Progenitor cell of endocrine pancreas (in vitro differentiated cells): ENCODE measurements around the gene ZNF138. TPM values are rescaled to one million over a fixed set of nuclear protein-coding genes. Genes with fewer than 3 reads are reported as not detected.
"Not testable (repeated sequence)": the region's sequence is repeated elsewhere in the genome, so short reads cannot be mapped to it uniquely, and the experiment has no call there.

Experiments
- DNase-seq: peaks from one replicate; pipeline ENCODE4 v3.0.0; 2021; ENCODE audit warnings: low spot score; ENCODE audit not compliant: unreplicated experiment
- H3K27ac Mint-ChIP-seq: 2 replicates; pipeline ENCODE4 v1.8.0; 2021; ENCODE audit warnings: mild to moderate bottlenecking, moderate library complexity, mixed read lengths
- H3K27me3 Mint-ChIP-seq: 2 replicates; pipeline ENCODE4 v1.8.0; 2021; ENCODE audit warnings: mixed read lengths
- H3K36me3 Mint-ChIP-seq: 2 replicates; pipeline ENCODE4 v1.8.0; 2022; ENCODE audit warnings: mixed read lengths; ENCODE audit not compliant: insufficient read depth
- H3K4me1 Mint-ChIP-seq: 2 replicates; pipeline ENCODE4 v1.8.0; 2021; ENCODE audit warnings: low read depth, mixed read lengths
- H3K4me3 Mint-ChIP-seq: 2 replicates; pipeline ENCODE4 v1.8.0; 2021; ENCODE audit warnings: low read depth, mild to moderate bottlenecking, moderate library complexity, mixed read lengths
- H3K9me3 Mint-ChIP-seq: 2 replicates; pipeline ENCODE4 v1.8.0; 2021; ENCODE audit warnings: low read depth, mixed read lengths
- CTCF ChIP-seq: fragments of 200-600 bp; sonication (generic); IDR thresholded peaks from one replicate; pipeline ENCODE4 v1.5.0; 2021; ENCODE audit warnings: antibody characterized with exemption, mild to moderate bottlenecking; ENCODE audit not compliant: unreplicated experiment
- total RNA-seq: library from RNA; stranded (reverse); gene quantifications from 2 replicates; pipeline ENCODE4 v1.2.1, GENCODE V29; 2021

ZNF138 gene
- total RNA-seq, 1 donor from 2014 or later, result 21.3 TPM

GRCh38 chr7:64758151-64758550 is 36.1 kb upstream of the ZNF138 start:
- H3K27ac Mint-ChIP-seq, result no peak overlapping the region
- DNase-seq, result no peak
- peaks cover 3% of the 10 kb centered on the region for H3K36me3 Mint-ChIP-seq
- H3K27me3 Mint-ChIP-seq, result no peaks in the 10 kb centered on the region
- peaks cover 27% of the 10 kb centered on the region for H3K9me3 Mint-ChIP-seq
- no peak overlapping the region for H3K4me3 Mint-ChIP-seq
- no peak for TF ChIP-seq CTCF
- no peaks in the 10 kb centered on the region for H3K4me1 Mint-ChIP-seq

GRCh38 chr7:64768824-64769223 is 25.4 kb upstream of the ZNF138 start:
- Mint-ChIP-seq H3K9me3 (peaks cover 31% of the 10 kb centered on the region), H3K27me3 (no peaks in the 10 kb centered on the region), H3K4me3 (no peak overlapping the region), H3K36me3 (no peaks in the 10 kb centered on the region), H3K27ac (no peak overlapping the region), H3K4me1 (no peaks in the 10 kb centered on the region)
- TF ChIP-seq CTCF, result no peak
- DNase-seq, result no peak

- no peak overlapping the region for H3K4me3 Mint-ChIP-seq
- peaks cover 44% of the 10 kb centered on the region for H3K9me3 Mint-ChIP-seq
- no peak overlapping the region for H3K27ac Mint-ChIP-seq
- DNase-seq, result no peak
- H3K36me3 Mint-ChIP-seq, result no peaks in the 10 kb centered on the region
- TF ChIP-seq CTCF, result no peak
- H3K4me1 Mint-ChIP-seq, result no peaks in the 10 kb centered on the region
- H3K27me3 Mint-ChIP-seq, result no peaks in the 10 kb centered on the region
Observed at GRCh38 chr7:64774204-64774842, 19.9 kb upstream of the ZNF138 start.

GRCh38 chr7:64775289-64775688 is 18.9 kb upstream of the ZNF138 start:
- TF ChIP-seq CTCF, result no peak
- Mint-ChIP-seq H3K27ac (no peak overlapping the region), H3K4me1 (no peaks in the 10 kb centered on the region), H3K4me3 (no peak overlapping the region), H3K27me3 (no peaks in the 10 kb centered on the region), H3K36me3 (no peaks in the 10 kb centered on the region), H3K9me3 (peaks cover 45% of the 10 kb centered on the region)
- DNase-seq, result no peak

GRCh38 chr7:64784842-64785241 is 9.4 kb upstream of the ZNF138 start:
- H3K4me3 Mint-ChIP-seq, H3K36me3 Mint-ChIP-seq, DNase-seq, H3K27me3 Mint-ChIP-seq, H3K4me1 Mint-ChIP-seq, H3K27ac Mint-ChIP-seq: not testable (repeated sequence)
- H3K9me3 Mint-ChIP-seq, result peaks cover 27% of the 10 kb centered on the region

GRCh38 chr7:64787295-64787694 is 6.9 kb upstream of the ZNF138 start:
- Mint-ChIP-seq H3K9me3 (peaks cover 19% of the 10 kb centered on the region), H3K36me3 (no peaks in the 10 kb centered on the region), H3K4me1 (no peaks in the 10 kb centered on the region), H3K4me3 (no peak overlapping the region), H3K27ac (no peak overlapping the region), H3K27me3 (no peaks in the 10 kb centered on the region)
- no peak for TF ChIP-seq CTCF
- no peak for DNase-seq

GRCh38 chr7:64789241-64789640 is 5.0 kb upstream of the ZNF138 start:
- not testable (repeated sequence) for H3K27me3 Mint-ChIP-seq, DNase-seq, H3K27ac Mint-ChIP-seq, H3K36me3 Mint-ChIP-seq, H3K4me1 Mint-ChIP-seq, H3K4me3 Mint-ChIP-seq
- peaks cover 16% of the 10 kb centered on the region for H3K9me3 Mint-ChIP-seq
